AG08396 (cell line): ENCODE results near the gene RCN2.
A peak's percentile ranks its signal among the peaks of the same experiment; 100 is the strongest.
"Not testable (repeated sequence)": the region's sequence is repeated elsewhere in the genome, so short reads cannot be mapped to it uniquely, and the experiment has no call there.

Source experiments
- DNase-seq: peaks from one replicate; pipeline ENCODE4 v3.0.0; 2012; ENCODE audit warnings: low spot score, mixed read lengths

Gene RCN2

GRCh38 chr15:76931397-76932134 lies at the start of gene RCN2:
Gene RCN2, plus strand, starts transcription at chr15:76931749. Its CDS starts 93 bp downstream, at chr15:76931842.
- peak; percentile 98 for DNase-seq

GRCh38 chr15:76885212-76885611 lies 46.3 kb upstream of the RCN2 start:
- no peak for DNase-seq

GRCh38 chr15:76887280-76888141 lies 44.0 kb upstream of the RCN2 start:
- DNase-seq: not testable (repeated sequence)

GRCh38 chr15:76892836-76893235 lies 38.7 kb upstream of the RCN2 start:
- DNase-seq: not testable (repeated sequence)

GRCh38 chr15:76894174-76894573 lies 37.4 kb upstream of the RCN2 start:
- no peak for DNase-seq

- no peak for DNase-seq
Measured at GRCh38 chr15:76898102-76898501, 33.4 kb upstream of the RCN2 start.

- not testable (repeated sequence) for DNase-seq
Measured at GRCh38 chr15:76899176-76899930, 32.2 kb upstream of the RCN2 start.

GRCh38 chr15:76899931-76900310 lies 31.6 kb upstream of the RCN2 start:
- not testable (repeated sequence) for DNase-seq

GRCh38 chr15:76901965-76902364 lies 29.6 kb upstream of the RCN2 start:
- no peak for DNase-seq

- DNase-seq: peak; percentile 63
Measured at GRCh38 chr15:76903251-76903681, 28.3 kb upstream of the RCN2 start.

GRCh38 chr15:76904461-76905012 lies 27.0 kb upstream of the RCN2 start:
- DNase-seq: peak; percentile 26

GRCh38 chr15:76905013-76905839 lies 26.3 kb upstream of the RCN2 start, which contains the start of gene SCAPER:
Gene SCAPER, minus strand, starts transcription at chr15:76905340. Its CDS starts 21,523 bp downstream, at chr15:76883817.
- peak; percentile 96 for DNase-seq

- DNase-seq: no peak
Measured at GRCh38 chr15:76905855-76906254, 25.7 kb upstream of the RCN2 start.

- DNase-seq: no peak
Measured at GRCh38 chr15:76912430-76912829, 19.1 kb upstream of the RCN2 start.

- no peak for DNase-seq
Measured at GRCh38 chr15:76913737-76914136, 17.8 kb upstream of the RCN2 start.

GRCh38 chr15:76916369-76916768 lies 15.2 kb upstream of the RCN2 start:
- DNase-seq: no peak

GRCh38 chr15:76928201-76928600 lies 3.3 kb upstream of the RCN2 start:
- DNase-seq: no peak

- DNase-seq: no peak
Measured at GRCh38 chr15:76929011-76929760, 2.4 kb upstream of the RCN2 start.

- no peak for DNase-seq
Measured at GRCh38 chr15:76930831-76931396, 635 bp upstream of the RCN2 start.
